Retinal pigment epithelial cell (primary cell): Measurements from ENCODE around the gene OBP2A.
"Not testable (repeated sequence)": the region's sequence is repeated elsewhere in the genome, so short reads cannot be mapped to it uniquely, and the experiment has no call there.

Source experiments
- DNase-seq: peaks from one replicate; pipeline ENCODE4 v3.0.0-alpha.2; 2010; ENCODE audit warnings: low read depth
- H3K4me3 ChIP-seq: 2 replicates; pipeline ENCODE4 v1.5.1; 2011; ENCODE audit warnings: mild to moderate bottlenecking, low read length, control low read depth, moderate library complexity
- TF ChIP-seq, protein P1 (sequence below): conservative IDR thresholded peaks from 2 replicates; pipeline ENCODE4 v1.5.1; 2011; ENCODE audit warnings: low read depth, low read length, control low read depth, inconsistent platforms

The OBP2A gene

DNA sequence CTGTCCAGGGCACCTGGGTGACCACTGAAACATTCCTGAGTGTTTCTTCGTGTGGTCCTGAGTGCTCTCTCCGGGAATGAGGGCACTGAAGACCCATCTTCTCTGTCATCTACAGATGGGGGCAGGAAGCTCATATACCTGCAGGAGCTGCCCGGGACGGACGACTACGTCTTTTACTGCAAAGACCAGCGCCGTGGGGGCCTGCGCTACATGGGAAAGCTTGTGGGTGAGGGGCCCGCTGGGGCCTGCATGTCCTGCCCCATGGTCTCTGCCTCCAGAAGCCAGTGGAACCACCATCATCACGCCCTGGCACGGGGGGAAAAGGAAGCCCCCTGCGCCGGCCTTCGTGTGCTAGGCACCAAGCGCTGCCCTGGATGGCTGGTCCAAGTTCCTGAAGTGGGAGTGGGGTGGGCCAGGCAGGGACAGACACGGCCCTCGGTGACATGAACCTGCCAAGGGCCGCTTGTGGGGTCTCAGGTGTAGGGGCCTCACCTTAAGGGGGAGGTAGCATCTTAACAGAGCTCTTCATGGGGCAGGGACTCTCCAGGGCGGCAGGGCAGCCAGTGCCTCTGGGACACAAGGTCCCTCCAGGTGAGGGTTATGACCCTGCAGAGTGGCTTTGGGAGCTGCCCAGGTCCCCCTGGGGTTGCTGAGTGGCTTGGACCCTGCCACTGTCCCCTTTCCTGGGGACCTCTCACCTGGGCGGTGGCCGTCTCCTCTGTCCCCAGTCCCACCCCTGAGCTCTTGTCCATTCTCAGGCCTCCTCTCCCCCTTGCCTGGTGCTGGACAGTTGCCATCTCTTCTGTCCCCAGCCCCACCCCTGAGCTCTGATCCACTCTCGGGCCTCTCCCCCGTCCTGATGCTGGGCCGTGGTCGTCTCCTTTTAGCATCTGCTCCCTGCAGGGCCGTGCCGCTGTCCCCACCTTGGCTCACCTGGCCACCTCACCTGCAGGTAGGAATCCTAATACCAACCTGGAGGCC lies 2.1 kb downstream of the OBP2A start:
- TF ChIP-seq, protein P1, sequence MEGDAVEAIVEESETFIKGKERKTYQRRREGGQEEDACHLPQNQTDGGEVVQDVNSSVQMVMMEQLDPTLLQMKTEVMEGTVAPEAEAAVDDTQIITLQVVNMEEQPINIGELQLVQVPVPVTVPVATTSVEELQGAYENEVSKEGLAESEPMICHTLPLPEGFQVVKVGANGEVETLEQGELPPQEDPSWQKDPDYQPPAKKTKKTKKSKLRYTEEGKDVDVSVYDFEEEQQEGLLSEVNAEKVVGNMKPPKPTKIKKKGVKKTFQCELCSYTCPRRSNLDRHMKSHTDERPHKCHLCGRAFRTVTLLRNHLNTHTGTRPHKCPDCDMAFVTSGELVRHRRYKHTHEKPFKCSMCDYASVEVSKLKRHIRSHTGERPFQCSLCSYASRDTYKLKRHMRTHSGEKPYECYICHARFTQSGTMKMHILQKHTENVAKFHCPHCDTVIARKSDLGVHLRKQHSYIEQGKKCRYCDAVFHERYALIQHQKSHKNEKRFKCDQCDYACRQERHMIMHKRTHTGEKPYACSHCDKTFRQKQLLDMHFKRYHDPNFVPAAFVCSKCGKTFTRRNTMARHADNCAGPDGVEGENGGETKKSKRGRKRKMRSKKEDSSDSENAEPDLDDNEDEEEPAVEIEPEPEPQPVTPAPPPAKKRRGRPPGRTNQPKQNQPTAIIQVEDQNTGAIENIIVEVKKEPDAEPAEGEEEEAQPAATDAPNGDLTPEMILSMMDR = no peak
- H3K4me3 ChIP-seq = no peak overlapping the region
- DNase-seq = no peak

DNA sequence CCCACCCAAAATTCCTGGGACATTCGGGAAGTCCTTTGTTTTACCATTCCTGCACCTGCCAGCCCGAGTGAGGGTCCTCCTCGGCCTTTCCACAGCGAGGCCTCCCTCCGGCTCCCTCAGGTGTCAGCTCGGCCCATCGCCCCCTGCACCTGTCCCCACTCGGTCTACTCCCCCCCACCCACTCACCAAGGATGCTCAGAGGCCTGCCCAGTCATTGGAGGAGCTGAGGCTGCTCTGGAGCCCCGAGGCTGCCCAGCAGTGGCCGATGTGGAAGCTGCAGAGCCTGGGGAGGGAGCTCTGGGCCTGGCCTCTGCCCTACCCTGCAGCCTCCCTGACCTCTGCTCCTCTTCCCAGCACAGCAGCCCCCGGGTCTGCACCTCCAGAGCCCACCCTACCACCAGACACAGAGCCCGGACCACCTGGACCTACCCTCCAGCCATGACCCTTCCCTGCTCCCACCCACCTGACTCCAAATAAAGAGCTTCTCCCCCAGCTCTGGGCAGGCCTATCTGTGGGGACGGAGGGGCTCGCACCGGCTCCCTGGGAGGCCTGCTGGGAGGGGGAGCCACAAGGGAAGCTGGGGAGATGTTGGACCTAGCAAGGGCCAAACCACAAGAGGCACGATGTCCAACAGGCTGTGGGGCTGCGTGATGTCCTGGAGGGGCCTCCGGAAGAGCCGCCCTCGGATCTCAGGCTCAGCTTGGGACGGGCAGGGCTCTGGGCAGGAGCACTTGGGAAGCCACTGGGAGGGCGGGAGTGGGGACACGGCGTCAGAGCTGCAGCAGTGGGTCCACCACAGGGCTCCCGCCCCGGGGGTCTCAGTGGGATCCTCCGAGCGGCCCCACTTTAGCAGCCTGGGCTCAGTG lies 3.8 kb downstream of the OBP2A start:
- not testable (repeated sequence) for H3K4me3 ChIP-seq, DNase-seq

DNA sequence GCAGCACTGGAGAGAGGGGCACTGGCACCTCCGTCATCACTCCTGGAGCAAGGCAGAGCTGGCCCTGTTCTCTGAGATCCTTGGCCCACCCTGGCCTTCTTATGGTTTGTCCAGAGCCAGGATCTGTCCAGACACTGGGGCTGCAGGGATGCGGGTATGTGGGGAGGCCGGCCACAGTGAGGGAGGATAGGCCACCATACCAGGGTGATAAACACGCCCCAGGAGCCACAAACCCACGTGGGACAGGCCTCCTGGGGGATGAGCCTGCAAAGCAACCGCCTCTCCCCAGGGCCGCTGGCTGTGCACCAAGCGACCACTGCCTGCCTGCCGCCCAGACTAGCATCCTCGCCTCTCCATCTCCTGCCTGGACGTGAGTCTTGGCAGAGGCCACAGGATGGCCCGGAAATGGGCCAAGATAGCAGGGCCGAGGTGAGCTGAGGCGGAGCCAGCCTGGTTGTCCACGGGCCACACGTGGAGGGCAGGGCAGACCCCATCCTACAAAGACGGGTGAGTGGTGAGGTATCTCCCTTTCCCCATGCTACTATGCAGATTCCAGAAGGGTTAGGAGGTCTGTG lies 4.5 kb downstream of the OBP2A start:
- TF ChIP-seq, protein P1 = no peak
- H3K4me3 ChIP-seq = no peak overlapping the region
- DNase-seq = no peak

DNA sequence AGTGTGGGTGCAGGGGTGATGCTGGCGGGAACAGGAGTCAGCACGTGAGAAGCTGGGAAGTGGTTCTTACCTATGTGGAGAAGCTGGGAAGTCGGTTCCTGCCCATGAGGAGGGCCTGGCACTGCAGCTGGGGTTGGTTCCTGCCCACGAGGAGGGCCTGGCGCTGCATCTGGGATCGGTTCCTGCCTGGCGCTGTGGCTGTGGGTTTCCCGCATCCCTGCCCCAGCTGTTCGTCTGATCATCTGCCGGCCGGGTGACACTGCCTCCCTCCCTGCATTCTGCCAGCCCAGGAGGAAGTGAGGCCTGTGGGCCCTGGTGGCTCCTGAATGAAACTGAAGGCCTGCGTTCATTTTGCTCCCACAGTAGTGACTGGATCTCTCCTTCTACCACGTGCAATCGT lies 5.1 kb downstream of the OBP2A start:
- H3K4me3 ChIP-seq = no peak overlapping the region
- TF ChIP-seq, protein P1 = no peak
- no peak for DNase-seq

DNA sequence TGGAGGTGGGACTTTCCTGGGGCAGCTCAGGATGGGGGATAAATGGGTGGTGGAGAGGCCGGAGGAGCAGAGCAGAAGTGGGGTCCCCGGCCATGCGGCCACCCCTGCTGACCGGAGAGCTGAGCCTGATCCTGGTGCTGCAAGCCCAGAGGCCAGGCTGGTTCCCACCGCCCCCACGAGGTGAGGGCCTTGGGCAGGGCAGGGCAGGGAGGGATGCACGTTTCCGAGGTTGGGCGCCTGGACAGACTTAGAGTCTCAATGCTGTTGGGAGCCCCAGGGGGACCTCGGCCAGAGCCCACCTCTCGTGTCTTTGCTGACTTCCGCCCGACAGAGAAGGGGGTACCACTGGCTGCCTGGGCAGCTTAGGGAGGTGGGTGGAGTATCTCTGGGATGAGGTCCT lies 5.5 kb downstream of the OBP2A start:
- TF ChIP-seq, protein P1 = no peak
- DNase-seq = no peak
- no peak overlapping the region for H3K4me3 ChIP-seq

DNA sequence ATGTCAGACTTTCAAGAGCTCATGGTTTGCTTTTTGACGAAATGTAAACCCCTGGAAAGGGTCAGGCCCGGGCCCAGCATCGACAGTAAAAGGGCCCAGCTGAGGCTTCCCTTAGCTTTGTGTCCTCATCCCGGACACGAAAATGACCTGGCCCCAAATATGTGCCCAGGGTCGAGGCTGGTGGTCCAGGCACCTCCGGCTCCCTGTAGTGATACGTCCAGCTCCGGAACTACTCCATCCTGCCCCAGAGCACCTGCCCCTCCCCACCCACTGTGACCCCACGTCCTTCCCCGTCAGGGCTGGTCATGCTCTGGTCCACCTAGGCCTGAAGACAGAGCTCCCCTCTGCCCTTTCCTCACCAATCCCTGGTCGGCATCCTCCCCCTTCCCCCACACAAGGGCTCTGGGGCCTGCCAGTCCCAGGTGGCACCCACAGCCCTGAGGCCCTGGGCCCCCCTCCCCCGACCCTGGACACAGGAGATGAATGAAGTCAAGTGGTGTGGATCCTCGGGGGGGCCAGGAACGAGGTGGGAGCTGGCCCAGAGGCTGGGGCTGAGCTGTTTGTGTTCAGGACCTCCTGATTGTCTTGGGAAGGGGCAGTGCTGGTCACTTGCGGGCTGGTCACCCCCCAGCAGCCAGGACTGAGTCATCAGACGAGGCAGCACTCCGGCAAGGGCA lies 6.2 kb downstream of the OBP2A start:
- TF ChIP-seq, protein P1 = no peak
- DNase-seq = no peak
- no peak overlapping the region for H3K4me3 ChIP-seq
